OCI-LY7 (cell line): ENCODE data around the gene CCNL1. TPM values are rescaled to one million over a fixed set of nuclear protein-coding genes. Genes with fewer than 3 reads are reported as not detected.
A peak's percentile ranks its signal among the peaks of the same experiment; 100 is the strongest.

Experiments
- BruUV-seq: library from RNA; stranded (reverse); fragments of 400-500 nt; replicated peaks from 2 replicates; lab custom pipeline; 2021; lab: Mats Ljungman, UMichigan
- CTCF ChIA-PET: fragments of 300-600 bp; sonication (Branson Sonifier 250); formaldehyde crosslinking; loops from one replicate; lab custom pipeline; 2022; ENCODE audit warnings: antibody characterized with exemption; ENCODE audit not compliant: unreplicated experiment; lab: Charles Lee
- POLR2A ChIA-PET: fragments of 300-600 bp; sonication (Branson Sonifier 250); formaldehyde crosslinking; loops from one replicate; lab custom pipeline; 2022; ENCODE audit warnings: antibody characterized with exemption; lab: Charles Lee
- DNase-seq: peaks from one replicate; pipeline ENCODE4 v3.0.0-alpha.2; 2015; ENCODE audit warnings: low spot score
- H2AFZ ChIP-seq: fragments of 200-600 bp; sonication (generic), shearing (Covaris generic); 2 replicates; pipeline ENCODE4 v1.6.1; 2014; ENCODE audit warnings: mild to moderate bottlenecking, antibody characterized with exemption, low read length, moderate library complexity
- H3K27ac ChIP-seq: fragments of 200-600 bp; sonication (generic); 2 replicates; pipeline ENCODE4 v1.5.1; 2014; ENCODE audit warnings: mixed run types, low read depth, mild to moderate bottlenecking, moderate library complexity, low read length, inconsistent platforms; ENCODE audit not compliant: poor library complexity, severe bottlenecking
- H3K36me3 ChIP-seq: fragments of 200-600 bp; sonication (generic); 2 replicates; pipeline ENCODE4 v1.6.1; 2014; ENCODE audit warnings: mild to moderate bottlenecking, antibody characterized with exemption, low read length, moderate library complexity, mixed read lengths; ENCODE audit not compliant: insufficient read depth
- H3K4me1 ChIP-seq: fragments of 200-600 bp; sonication (generic); 2 replicates; pipeline ENCODE4 v1.5.1; 2014; ENCODE audit warnings: mild to moderate bottlenecking, low read length; ENCODE audit not compliant: insufficient read depth, poor library complexity, severe bottlenecking
- H3K4me2 ChIP-seq: fragments of 200-600 bp; sonication (generic); 2 replicates; pipeline ENCODE4 v1.6.1; 2014; ENCODE audit warnings: mild to moderate bottlenecking, low read length
- H3K4me3 ChIP-seq: fragments of 200-600 bp; sonication (generic); 2 replicates; pipeline ENCODE4 v1.5.1; 2014; ENCODE audit warnings: mild to moderate bottlenecking, low read depth, low read length; ENCODE audit not compliant: poor library complexity, severe bottlenecking
- H3K79me2 ChIP-seq: fragments of 200-600 bp; sonication (generic); 2 replicates; pipeline ENCODE4 v1.6.1; 2016; ENCODE audit warnings: low read depth, mild to moderate bottlenecking, low read length, moderate library complexity, mixed read lengths; ENCODE audit not compliant: insufficient read depth
- H3K9me2 ChIP-seq: fragments of 200-600 bp; sonication (generic); 2 replicates; pipeline ENCODE4 v1.6.1; 2016; ENCODE audit warnings: mild to moderate bottlenecking, low read length, mixed read lengths; ENCODE audit not compliant: insufficient read depth
- H3K9me3 ChIP-seq: fragments of 200-600 bp; sonication (generic); 2 replicates; pipeline ENCODE4 v1.6.1; 2014; ENCODE audit warnings: mild to moderate bottlenecking, mixed run types, low read length, mixed read lengths
- H4K20me1 ChIP-seq: fragments of 200-600 bp; sonication (generic); 2 replicates; pipeline ENCODE4 v1.6.1; 2014; ENCODE audit warnings: mild to moderate bottlenecking, antibody characterized with exemption, low read length, moderate library complexity, mixed read lengths; ENCODE audit not compliant: insufficient read depth
- EZH2phosphoT487 ChIP-seq: fragments of 200-600 bp; sonication (generic); IDR thresholded peaks from 2 replicates; pipeline ENCODE4 v1.6.1; 2018; ENCODE audit warnings: low read depth, borderline replicate concordance, mild to moderate bottlenecking, mixed run types, antibody characterized with exemption, low read length, moderate library complexity, mixed read lengths
- intact Hi-C: fragments of 100-400 bp; cut with micrococcal nuclease; formaldehyde crosslinking; loops from one replicate; pipeline ENCODE4 v1.10.0; 2022; ENCODE audit not compliant: unreplicated experiment
- total RNA-seq, 2 experiments: library from RNA; depleted of rRNA in 1 of 2; stranded (reverse); fragments of >200 nt in 1 of 2; shearing (Covaris generic) in 1 of 2; gene quantifications; 2 replicates each; pipeline ENCODE4 v1.2.3, GENCODE V29; 2014 to 2022
- TF ChIP-seq, protein P1 (sequence below): fragments of 200-600 bp; sonication (generic); conservative IDR thresholded peaks from 2 replicates; pipeline ENCODE4 v1.5.1; 2014; ENCODE audit warnings: mild to moderate bottlenecking, antibody characterized with exemption, low read length, moderate library complexity, mixed read lengths

The CCNL1 gene
- total RNA-seq, 2 experiments from 2014 or later, result 158 to 280 TPM

DNA sequence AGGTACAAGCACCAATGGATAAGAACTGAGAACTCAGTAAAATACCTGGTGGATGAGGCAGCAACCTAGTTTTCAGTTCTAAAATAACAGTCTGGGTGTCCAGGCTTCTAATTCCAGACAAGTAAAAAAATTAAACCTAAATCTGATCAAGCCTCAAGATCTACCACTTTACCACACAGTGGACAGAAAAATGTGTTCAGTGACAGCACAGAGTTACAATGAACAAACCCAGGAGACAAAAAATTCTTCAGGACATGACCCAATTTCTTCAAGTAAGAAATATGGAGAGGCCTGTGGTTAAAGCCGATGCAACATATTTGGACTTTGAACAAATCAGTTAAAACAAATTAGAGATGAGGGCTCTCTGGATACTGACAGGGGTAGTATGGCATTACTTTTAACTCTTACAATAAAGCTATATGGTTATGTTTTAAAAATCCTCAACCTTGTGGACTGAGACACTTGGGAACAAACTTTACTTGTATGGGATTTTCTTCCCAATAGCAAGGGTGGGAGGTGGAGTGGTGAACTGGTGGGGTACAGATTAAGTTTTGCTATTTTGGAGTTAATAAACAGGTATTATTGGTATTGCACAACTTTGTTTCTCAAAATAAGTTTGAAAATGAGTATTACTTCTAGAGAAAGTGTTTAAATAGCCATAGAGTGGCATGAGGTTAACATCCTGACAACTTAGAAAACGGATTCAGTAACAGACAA, 14.2 kb downstream of the CCNL1 start:
- no peak overlapping the region for H3K4me2 ChIP-seq
- H3K4me1 ChIP-seq, result peaks cover 38% of the 10 kb centered on the region
- ChIA-PET POLR2A (no interaction called here), CTCF (no interaction called here)
- H3K27ac ChIP-seq, result peak overlapping the region; percentile 18
- no peak for TF ChIP-seq EZH2phosphoT487
- TF ChIP-seq, protein P1, sequence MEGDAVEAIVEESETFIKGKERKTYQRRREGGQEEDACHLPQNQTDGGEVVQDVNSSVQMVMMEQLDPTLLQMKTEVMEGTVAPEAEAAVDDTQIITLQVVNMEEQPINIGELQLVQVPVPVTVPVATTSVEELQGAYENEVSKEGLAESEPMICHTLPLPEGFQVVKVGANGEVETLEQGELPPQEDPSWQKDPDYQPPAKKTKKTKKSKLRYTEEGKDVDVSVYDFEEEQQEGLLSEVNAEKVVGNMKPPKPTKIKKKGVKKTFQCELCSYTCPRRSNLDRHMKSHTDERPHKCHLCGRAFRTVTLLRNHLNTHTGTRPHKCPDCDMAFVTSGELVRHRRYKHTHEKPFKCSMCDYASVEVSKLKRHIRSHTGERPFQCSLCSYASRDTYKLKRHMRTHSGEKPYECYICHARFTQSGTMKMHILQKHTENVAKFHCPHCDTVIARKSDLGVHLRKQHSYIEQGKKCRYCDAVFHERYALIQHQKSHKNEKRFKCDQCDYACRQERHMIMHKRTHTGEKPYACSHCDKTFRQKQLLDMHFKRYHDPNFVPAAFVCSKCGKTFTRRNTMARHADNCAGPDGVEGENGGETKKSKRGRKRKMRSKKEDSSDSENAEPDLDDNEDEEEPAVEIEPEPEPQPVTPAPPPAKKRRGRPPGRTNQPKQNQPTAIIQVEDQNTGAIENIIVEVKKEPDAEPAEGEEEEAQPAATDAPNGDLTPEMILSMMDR, result no peak
- peaks cover 11% of the 10 kb centered on the region for H4K20me1 ChIP-seq
- peaks cover 16% of the 10 kb centered on the region; the same call in 1 of the 2 replicates for H3K79me2 ChIP-seq
- H3K9me2 ChIP-seq, result no peaks in the 10 kb centered on the region
- peaks cover 79% of the 10 kb centered on the region for H3K36me3 ChIP-seq
- no peak overlapping the region for H3K4me3 ChIP-seq
- intact Hi-C loops, result loop anchor here (2.0 kb wide), 1 partner anchor 13 kb away; no protein-coding TSS in a partner anchor
- no peak overlapping the region for H2AFZ ChIP-seq
- no peaks in the 10 kb centered on the region for H3K9me3 ChIP-seq
- no peak for DNase-seq
- no TSS peak for BruUV-seq

DNA sequence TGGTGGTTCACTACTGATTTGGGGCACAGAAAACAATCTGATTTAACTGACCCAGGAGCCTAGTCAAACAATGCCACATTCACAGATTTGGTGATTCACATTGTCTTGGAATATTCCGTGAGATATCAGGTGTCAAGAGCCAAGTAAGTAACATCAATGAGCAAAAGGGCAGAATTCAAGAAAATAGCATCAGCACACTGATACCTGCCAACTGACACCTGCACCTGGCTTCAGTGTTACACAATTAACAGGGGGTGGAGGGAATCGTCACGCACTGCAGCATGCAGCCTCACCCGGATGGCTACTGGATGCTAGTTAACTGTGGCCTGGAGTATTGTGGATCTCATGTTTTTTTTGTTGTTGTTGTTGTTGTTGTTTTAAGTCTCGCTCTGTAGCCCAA, 17.6 kb downstream of the CCNL1 start:
- Histone ChIP-seq H3K9me2 (no peaks in the 10 kb centered on the region), H3K36me3 (peaks cover 45% of the 10 kb centered on the region), H3K4me1 (peaks cover 39% of the 10 kb centered on the region), H2AFZ (no peak overlapping the region; the same call in 1 of the 2 replicates), H4K20me1 (peaks cover 7% of the 10 kb centered on the region; the same call in 1 of the 2 replicates), H3K4me3 (no peak overlapping the region), H3K79me2 (no peaks in the 10 kb centered on the region), H3K27ac (peak overlapping the region; percentile 82), H3K4me2 (peak overlapping the region; percentile 45), H3K9me3 (no peaks in the 10 kb centered on the region)
- BruUV-seq, result no TSS peak
- TF ChIP-seq, protein P1, result no peak
- no peak for TF ChIP-seq EZH2phosphoT487
- peak; percentile 80 for DNase-seq
- POLR2A ChIA-PET, result interaction anchor here (0.6 to 2.8 kb wide), 5 partner anchors 9 to 36 kb away, joined by 3 to 14 read pairs (median 3); no protein-coding TSS in a partner anchor
- CTCF ChIA-PET, result no interaction called here
- intact Hi-C loops, result loop anchor here (5.0 kb wide), 1 partner anchor 470 kb away; the partner anchor contains the start of gene TIPARP

DNA sequence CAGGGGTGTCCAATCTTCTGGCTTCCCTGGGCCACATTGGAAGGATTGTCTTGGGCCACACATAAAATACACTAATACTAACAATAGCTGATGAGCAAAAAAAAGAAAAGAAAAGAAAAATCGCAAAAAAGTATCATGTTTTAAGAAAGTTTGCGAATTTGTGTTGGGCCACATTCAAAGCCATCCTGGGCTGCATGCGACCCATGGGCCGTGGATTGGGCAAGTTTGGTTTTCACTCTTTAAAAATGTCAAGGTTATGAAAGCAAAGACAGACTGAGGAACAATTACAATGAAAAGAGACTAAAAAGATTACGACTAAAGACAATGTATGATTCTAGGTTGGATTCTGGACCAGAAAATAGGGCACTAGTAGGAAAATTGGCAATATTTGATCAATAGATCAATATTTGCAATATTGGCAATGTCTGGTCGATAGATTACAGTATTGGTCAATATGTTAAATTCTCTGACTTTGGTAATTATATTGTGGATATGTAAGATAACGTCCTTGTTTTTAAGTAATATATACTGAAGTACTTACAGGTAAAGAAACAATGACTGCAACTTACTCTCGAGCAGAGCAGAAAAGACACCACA, 19.9 kb downstream of the CCNL1 start:
- no peaks in the 10 kb centered on the region for H3K9me2 ChIP-seq
- H3K4me2 ChIP-seq, result no peak overlapping the region
- intact Hi-C loops, result loop anchor here (5.0 kb wide), 1 partner anchor 468 kb away; the partner anchor contains the start of gene TIPARP
- ChIA-PET CTCF (no interaction called here), POLR2A (interaction anchor here (0.6 to 1.2 kb wide), 3 partner anchors 9 to 431 kb away, joined by 3 to 8 read pairs (median 3); no protein-coding TSS in a partner anchor)
- no peaks in the 10 kb centered on the region for H3K79me2 ChIP-seq
- H3K4me1 ChIP-seq, result peaks cover 39% of the 10 kb centered on the region
- no peaks in the 10 kb centered on the region for H3K9me3 ChIP-seq
- H3K36me3 ChIP-seq, result peaks cover 22% of the 10 kb centered on the region
- H4K20me1 ChIP-seq, result no peaks in the 10 kb centered on the region
- DNase-seq, result no peak
- no peak overlapping the region for H3K4me3 ChIP-seq
- BruUV-seq, result no TSS peak
- TF ChIP-seq, protein P1, result no peak
- TF ChIP-seq EZH2phosphoT487, result no peak
- H2AFZ ChIP-seq, result no peak overlapping the region
- H3K27ac ChIP-seq, result no peak overlapping the region
